Measurements from ENCODE around the gene OGDH.
"Not testable (repeated sequence)": the region's sequence is repeated elsewhere in the genome, so short reads cannot be mapped to it uniquely, and the experiment has no call there.

OGDH gene

GRCh38 chr7:44709011-44709915 lies 102.8 kb downstream of the OGDH start:
- no peak for DNase-seq

- DNase-seq = no peak
Observed at GRCh38 chr7:44709945-44710596, 103.6 kb downstream of the OGDH start.

- no peak for DNase-seq
Observed at GRCh38 chr7:44711528-44711927, 105.1 kb downstream of the OGDH start.

- no peak for DNase-seq
Observed at GRCh38 chr7:44712012-44712411, 105.6 kb downstream of the OGDH start.

- DNase-seq = no peak
Observed at GRCh38 chr7:44713141-44713540, 106.7 kb downstream of the OGDH start.

GRCh38 chr7:44713680-44714335 lies 107.4 kb downstream of the OGDH start:
- DNase-seq = no peak

GRCh38 chr7:44716205-44716604 lies 109.8 kb downstream of the OGDH start:
- no peak for DNase-seq

- no peak for DNase-seq
Observed at GRCh38 chr7:44720301-44720700, 113.9 kb downstream of the OGDH start.

- DNase-seq = no peak
Observed at GRCh38 chr7:44724276-44724675, 117.8 kb downstream of the OGDH start.

- not testable (repeated sequence) for DNase-seq
Observed at GRCh38 chr7:44726250-44726649, 119.8 kb downstream of the OGDH start.

GRCh38 chr7:44727158-44727936 lies 120.9 kb downstream of the OGDH start:
- no peak for DNase-seq

GRCh38 chr7:44727937-44728262 lies 121.5 kb downstream of the OGDH start:
- DNase-seq = no peak

GRCh38 chr7:44729949-44730590 lies 123.6 kb downstream of the OGDH start:
- no peak for DNase-seq

GRCh38 chr7:44732971-44733370 lies 126.5 kb downstream of the OGDH start:
- DNase-seq = not testable (repeated sequence)

GRCh38 chr7:44733708-44734481 lies 127.5 kb downstream of the OGDH start:
- DNase-seq = no peak

- peak in 1 of 5 donors; percentile 85 for DNase-seq
Observed at GRCh38 chr7:44735403-44736165, 129.2 kb downstream of the OGDH start.

- no peak for DNase-seq
Observed at GRCh38 chr7:44736896-44737295, 130.5 kb downstream of the OGDH start.

GRCh38 chr7:44738051-44738723 lies 131.8 kb downstream of the OGDH start:
- DNase-seq = no peak

GRCh38 chr7:44738876-44739665 lies 132.6 kb downstream of the OGDH start:
- no peak for DNase-seq
